Measurements from ENCODE around the gene RAB21. TPM values are rescaled to one million over a fixed set of nuclear protein-coding genes. Genes with fewer than 3 reads are reported as not detected.

Gene RAB21
- total RNA-seq, 1 experiment from 2014 or later, result 53.0 TPM

- Histone ChIP-seq H3K4me1 (ENCODE audit: insufficient read depth, low read length) (no peaks in the 10 kb centered on the region; the same call in 1 of the 2 replicates), H3T11ph (ENCODE audit: low read length) (no peak overlapping the region), H2BK20ac (ENCODE audit: low read depth, low read length, poor library complexity, severe bottlenecking) (no peak overlapping the region), H3K4me2 (ENCODE audit: insufficient read depth, insufficient read length, low read length) (no peak overlapping the region), H4K91ac (ENCODE audit: insufficient read length, low read depth, low read length) (no peak overlapping the region), H4K20me1 (ENCODE audit: control insufficient read depth, insufficient read depth, insufficient read length) (no peaks in the 10 kb centered on the region), H3K23ac (ENCODE audit: insufficient read length, low read depth, low read length) (no peak overlapping the region), H2BK120ac (ENCODE audit: low read depth, low read length, poor library complexity, severe bottlenecking) (no peak overlapping the region), H3K14ac (ENCODE audit: insufficient read depth, low read length) (no peak overlapping the region), H3K18ac (ENCODE audit: insufficient read length, low read depth, low read length) (no peak overlapping the region), H2BK12ac (ENCODE audit: insufficient read length, low read depth, low read length) (no peak overlapping the region), H4K5ac (ENCODE audit: insufficient read length, low read depth, low read length) (no peak overlapping the region), H3K79me1 (ENCODE audit: insufficient read depth, low read depth, low read length, poor library complexity, severe bottlenecking) (no peaks in the 10 kb centered on the region), H3K23me2 (ENCODE audit: insufficient read length, low read depth, low read length, poor library complexity, severe bottlenecking) (no peaks in the 10 kb centered on the region), H3K9ac (ENCODE audit: extremely low read depth, insufficient read length, low read length) (no peak overlapping the region), H2BK15ac (ENCODE audit: low read depth, low read length) (no peak overlapping the region), H3K56ac (ENCODE audit: insufficient read length, low read depth, low read length) (no peak overlapping the region), H3K27me3 (ENCODE audit: insufficient read depth, low read length) (no peaks in the 10 kb centered on the region), H4K8ac (replicated peaks; ENCODE audit: insufficient read length, low read depth, low read length) (no peak overlapping the region), H3K4ac (ENCODE audit: low read depth, low read length) (no peak overlapping the region), H2BK5ac (ENCODE audit: insufficient read length, low read length) (no peak overlapping the region), H3K27ac (ENCODE audit: insufficient read length, low read depth, low read length) (no peak overlapping the region), H2AK5ac (ENCODE audit: insufficient read length, low read length) (no peak overlapping the region), H3K79me2 (ENCODE audit: insufficient read depth, low read length) (no peaks in the 10 kb centered on the region), H2AFZ (ENCODE audit: low read length) (no peak overlapping the region), H3K9me3 (ENCODE audit: control insufficient read depth, low read depth, low read length) (no peaks in the 10 kb centered on the region)
- WGBS (ENCODE audit: extremely low coverage, insufficient read length, low lambda C conversion rate), result no CpG with 5 or more reads among the region's 5 CpGs
- H3K4me1 Mint-ChIP-seq, result peaks cover 17 to 18% of the 10 kb centered on the region in 2 experiments
- H3K9me3 Mint-ChIP-seq, result no peaks in the 10 kb centered on the region
- no peak overlapping the region; a peak in 1 of 7 replicates for H3K27ac Mint-ChIP-seq
- H3K27me3 Mint-ChIP-seq (ENCODE audit: low read depth), result no peaks in the 10 kb centered on the region
- TF ChIP-seq CTCF (conservative IDR thresholded peaks at IDR 0.05), result no peak
- DNase-seq, result no peak
- no peaks in the 10 kb centered on the region for H3K36me3 Mint-ChIP-seq (ENCODE audit: insufficient read depth in 1 of 3, low read depth in 3 of 3)
- no peak overlapping the region for H3K4me3 Mint-ChIP-seq
Observed at GRCh38 chr12:71744522-71745300, 10.0 kb upstream of the RAB21 start.

All from H9 (cell line).